GM10266 (cell line): Measurements from ENCODE around the gene ZNF827.

Source experiments
- DNase-seq: peaks from one replicate; pipeline ENCODE4 v3.0.0; 2012; ENCODE audit errors: extremely low spot score
- CTCF ChIP-seq: IDR thresholded peaks from 2 replicates; pipeline ENCODE4 v1.5.1; 2012; ENCODE audit warnings: mild to moderate bottlenecking, low read depth; ENCODE audit not compliant: control insufficient read depth, insufficient read depth; ENCODE audit errors: missing control alignments

Gene ZNF827

GRCh38 chr4:145881989-145882388, 56.6 kb downstream of the ZNF827 start:
- no peak for DNase-seq
- TF ChIP-seq CTCF, result no peak

GRCh38 chr4:145881576-145881975, 57.0 kb downstream of the ZNF827 start:
- no peak for DNase-seq
- TF ChIP-seq CTCF, result no peak

- no peak for TF ChIP-seq CTCF
- no peak for DNase-seq
Observed at GRCh38 chr4:145880355-145880960, 58.2 kb downstream of the ZNF827 start.

GRCh38 chr4:145879598-145879997, 59.0 kb downstream of the ZNF827 start:
- no peak for DNase-seq
- no peak for TF ChIP-seq CTCF

- no peak for DNase-seq
- no peak for TF ChIP-seq CTCF
Observed at GRCh38 chr4:145878501-145879435, 59.9 kb downstream of the ZNF827 start.

- DNase-seq, result no peak
- no peak for TF ChIP-seq CTCF
Observed at GRCh38 chr4:145876531-145877180, 62.0 kb downstream of the ZNF827 start.
